ENCODE results near the gene DHRS3. TPM values are rescaled to one million over a fixed set of nuclear protein-coding genes. Genes with fewer than 3 reads are reported as not detected.

Gene DHRS3
- total RNA-seq, 1 experiment from 2014 or later, result 87.0 TPM

DNA sequence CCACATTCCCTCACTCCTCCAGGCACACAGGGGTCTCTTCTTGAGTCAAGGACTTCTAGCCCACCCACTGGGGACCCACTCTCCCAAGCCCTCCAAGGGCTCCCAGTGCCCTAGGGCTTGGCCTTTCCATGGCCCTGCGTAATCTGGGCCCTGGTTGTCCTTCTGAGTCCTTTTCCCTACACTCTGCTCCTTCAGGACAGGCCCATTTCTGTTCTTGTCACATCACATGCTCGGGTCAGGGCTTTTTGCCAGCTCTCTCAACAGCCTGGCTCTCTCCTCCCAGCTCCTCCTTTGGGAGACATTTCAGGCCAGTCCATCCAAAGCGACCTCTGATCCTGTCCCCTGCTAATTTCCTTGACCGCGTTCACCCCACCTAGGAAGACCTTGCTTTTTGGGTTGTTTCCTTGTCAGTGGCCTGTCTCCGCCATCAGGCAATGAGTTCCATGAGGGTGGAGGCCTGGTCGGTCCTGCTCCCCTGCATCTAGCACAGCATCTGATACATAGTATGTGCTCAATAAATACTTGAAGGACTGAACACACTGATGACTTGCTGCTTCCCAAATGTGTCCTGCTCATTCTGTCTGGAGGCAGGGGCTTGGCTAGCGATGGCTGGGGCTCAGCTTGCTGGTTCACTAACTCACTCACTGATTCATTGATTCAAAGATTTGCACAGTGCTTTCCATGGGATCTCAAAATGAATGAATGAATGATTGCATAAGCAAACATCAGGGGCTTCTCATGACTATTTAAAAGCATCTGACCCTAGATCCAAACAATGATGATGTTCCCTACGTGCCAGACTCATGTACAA lies 44.8 kb downstream of the DHRS3 start:
- no TSS peak for BruUV-seq (replicated peaks)
- TF ChIP-seq, protein P1, sequence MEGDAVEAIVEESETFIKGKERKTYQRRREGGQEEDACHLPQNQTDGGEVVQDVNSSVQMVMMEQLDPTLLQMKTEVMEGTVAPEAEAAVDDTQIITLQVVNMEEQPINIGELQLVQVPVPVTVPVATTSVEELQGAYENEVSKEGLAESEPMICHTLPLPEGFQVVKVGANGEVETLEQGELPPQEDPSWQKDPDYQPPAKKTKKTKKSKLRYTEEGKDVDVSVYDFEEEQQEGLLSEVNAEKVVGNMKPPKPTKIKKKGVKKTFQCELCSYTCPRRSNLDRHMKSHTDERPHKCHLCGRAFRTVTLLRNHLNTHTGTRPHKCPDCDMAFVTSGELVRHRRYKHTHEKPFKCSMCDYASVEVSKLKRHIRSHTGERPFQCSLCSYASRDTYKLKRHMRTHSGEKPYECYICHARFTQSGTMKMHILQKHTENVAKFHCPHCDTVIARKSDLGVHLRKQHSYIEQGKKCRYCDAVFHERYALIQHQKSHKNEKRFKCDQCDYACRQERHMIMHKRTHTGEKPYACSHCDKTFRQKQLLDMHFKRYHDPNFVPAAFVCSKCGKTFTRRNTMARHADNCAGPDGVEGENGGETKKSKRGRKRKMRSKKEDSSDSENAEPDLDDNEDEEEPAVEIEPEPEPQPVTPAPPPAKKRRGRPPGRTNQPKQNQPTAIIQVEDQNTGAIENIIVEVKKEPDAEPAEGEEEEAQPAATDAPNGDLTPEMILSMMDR (IDR thresholded peaks at IDR 0.05 in 2 of 3, conservative IDR thresholded peaks at IDR 0.05 in 1 of 3; ENCODE audit: borderline replicate concordance in 1 of 3, insufficient read depth in 1 of 3, low read depth in 2 of 3, low read length in 2 of 3), result no peak
- TF ChIP-seq POLR2A (IDR thresholded peaks at IDR 0.05; ENCODE audit: borderline replicate concordance, extremely low read depth, insufficient read depth, insufficient read length) (no peak), ZFX (IDR thresholded peaks at IDR 0.05) (0 out of 2 replicates have a peak, but pooled peaks have one; percentile 9), SIN3A (IDR thresholded peaks at IDR 0.05; ENCODE audit: low read depth) (no peak), EGR1 (IDR thresholded peaks at IDR 0.05; ENCODE audit: low read depth) (no peak), SRF (IDR thresholded peaks at IDR 0.05; ENCODE audit: low read depth) (no peak)
- TF ChIP-seq, protein P2, sequence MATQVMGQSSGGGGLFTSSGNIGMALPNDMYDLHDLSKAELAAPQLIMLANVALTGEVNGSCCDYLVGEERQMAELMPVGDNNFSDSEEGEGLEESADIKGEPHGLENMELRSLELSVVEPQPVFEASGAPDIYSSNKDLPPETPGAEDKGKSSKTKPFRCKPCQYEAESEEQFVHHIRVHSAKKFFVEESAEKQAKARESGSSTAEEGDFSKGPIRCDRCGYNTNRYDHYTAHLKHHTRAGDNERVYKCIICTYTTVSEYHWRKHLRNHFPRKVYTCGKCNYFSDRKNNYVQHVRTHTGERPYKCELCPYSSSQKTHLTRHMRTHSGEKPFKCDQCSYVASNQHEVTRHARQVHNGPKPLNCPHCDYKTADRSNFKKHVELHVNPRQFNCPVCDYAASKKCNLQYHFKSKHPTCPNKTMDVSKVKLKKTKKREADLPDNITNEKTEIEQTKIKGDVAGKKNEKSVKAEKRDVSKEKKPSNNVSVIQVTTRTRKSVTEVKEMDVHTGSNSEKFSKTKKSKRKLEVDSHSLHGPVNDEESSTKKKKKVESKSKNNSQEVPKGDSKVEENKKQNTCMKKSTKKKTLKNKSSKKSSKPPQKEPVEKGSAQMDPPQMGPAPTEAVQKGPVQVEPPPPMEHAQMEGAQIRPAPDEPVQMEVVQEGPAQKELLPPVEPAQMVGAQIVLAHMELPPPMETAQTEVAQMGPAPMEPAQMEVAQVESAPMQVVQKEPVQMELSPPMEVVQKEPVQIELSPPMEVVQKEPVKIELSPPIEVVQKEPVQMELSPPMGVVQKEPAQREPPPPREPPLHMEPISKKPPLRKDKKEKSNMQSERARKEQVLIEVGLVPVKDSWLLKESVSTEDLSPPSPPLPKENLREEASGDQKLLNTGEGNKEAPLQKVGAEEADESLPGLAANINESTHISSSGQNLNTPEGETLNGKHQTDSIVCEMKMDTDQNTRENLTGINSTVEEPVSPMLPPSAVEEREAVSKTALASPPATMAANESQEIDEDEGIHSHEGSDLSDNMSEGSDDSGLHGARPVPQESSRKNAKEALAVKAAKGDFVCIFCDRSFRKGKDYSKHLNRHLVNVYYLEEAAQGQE (IDR thresholded peaks at IDR 0.05; ENCODE audit: low read depth), result no peak
- Histone ChIP-seq H2AFZ (ENCODE audit: low read depth, low read length, poor library complexity, severe bottlenecking) (no peak overlapping the region), H3K9me2 (ENCODE audit: insufficient read depth) (no peaks in the 10 kb centered on the region), H4K20me1 (ENCODE audit: insufficient read depth) (no peaks in the 10 kb centered on the region), H3K36me3 (ENCODE audit: control insufficient read depth in 1 of 2, insufficient read depth in 2 of 2, low read length in 2 of 2) (peaks cover 0 to 10% of the 10 kb centered on the region in 2 experiments; a peak in 1 of 4 replicates), H3K4me3 (replicated peaks in 1 of 2; ENCODE audit: low read depth in 1 of 2, low read length in 2 of 2) (no peak overlapping the region), H3K27ac (ENCODE audit: low read depth, low read length) (peak overlapping the region; percentile 61), H3K79me2 (ENCODE audit: insufficient read depth, low read length) (no peaks in the 10 kb centered on the region), H3K4me1 (ENCODE audit: control insufficient read depth in 1 of 2, insufficient read depth in 2 of 2, low read length in 2 of 2) (peaks cover 29 to 42% of the 10 kb centered on the region in 2 experiments), H3K27me3 (ENCODE audit: insufficient read depth, low read length) (no peaks in the 10 kb centered on the region), H3K9me3 (ENCODE audit: control insufficient read depth in 1 of 2, insufficient read depth in 1 of 2, low read depth in 1 of 2, low read length in 2 of 2) (no peaks in the 10 kb centered on the region), H3K9ac (ENCODE audit: low read length) (peak overlapping the region; percentile 7), H3K4me2 (ENCODE audit: low read length) (peak overlapping the region; percentile 46)
- POLR2A ChIA-PET, result interaction anchor here (1.0 kb wide), 1 partner anchor 33 kb away, joined by 3 read pairs; no protein-coding TSS in a partner anchor
- RAD21 ChIA-PET (ENCODE audit: low non-redundant PET in 1 of 2, low total read pairs in 2 of 2, uncharacterized antibody in 2 of 2, unreplicated experiment in 2 of 2), result interaction anchor here (0.6 to 1.3 kb wide), 3 partner anchors 13 to 93 kb away, joined by 3 to 4 read pairs (median 3); no protein-coding TSS in a partner anchor
- intact Hi-C loops (cut with micrococcal nuclease), result no loop called here
- ATAC-seq, result peak; percentile 6
- DNase-seq (ENCODE audit: low read depth, low spot score), result no peak
- CTCF ChIA-PET, result interaction anchor here (1.4 kb wide), 1 partner anchor 28 kb away, joined by 8 read pairs; no protein-coding TSS in a partner anchor

All from HCT116 (cell line).